HG03039 (cell line): Measurements from ENCODE around the gene BMPER.

ENCODE experiments used
- ATAC-seq: cut with Tn5 transposase; IDR thresholded peaks from one replicate; pipeline ENCODE4 v1.9.1; 2021; ENCODE audit warnings: mild to moderate bottlenecking, moderate library complexity; ENCODE audit not compliant: unreplicated experiment

Gene BMPER

GRCh38 chr7:34086064-34086463 is 180.7 kb downstream of the BMPER start:
- no peak for ATAC-seq

- no peak for ATAC-seq
Measured at GRCh38 chr7:34086981-34087380, 181.6 kb downstream of the BMPER start.

GRCh38 chr7:34087892-34088891 is 182.9 kb downstream of the BMPER start:
- no peak for ATAC-seq

- ATAC-seq, result no peak
Measured at GRCh38 chr7:34090816-34091215, 185.5 kb downstream of the BMPER start.

GRCh38 chr7:34091321-34091917 is 186.1 kb downstream of the BMPER start:
- no peak for ATAC-seq

- ATAC-seq, result no peak
Measured at GRCh38 chr7:34093276-34093675, 187.9 kb downstream of the BMPER start.

- no peak for ATAC-seq
Measured at GRCh38 chr7:34096198-34096651, 190.9 kb downstream of the BMPER start.

GRCh38 chr7:34096777-34097176 is 191.4 kb downstream of the BMPER start:
- no peak for ATAC-seq

- no peak for ATAC-seq
Measured at GRCh38 chr7:34100661-34101060, 195.3 kb downstream of the BMPER start.

GRCh38 chr7:34104115-34104514 is 198.8 kb downstream of the BMPER start:
- no peak for ATAC-seq

- ATAC-seq, result no peak
Measured at GRCh38 chr7:34104992-34105391, 199.7 kb downstream of the BMPER start.

GRCh38 chr7:34107276-34107675 is 201.9 kb downstream of the BMPER start:
- no peak for ATAC-seq

GRCh38 chr7:34108165-34108564 is 202.8 kb downstream of the BMPER start:
- no peak for ATAC-seq

GRCh38 chr7:34109936-34110780 is 204.8 kb downstream of the BMPER start:
- ATAC-seq, result no peak

- ATAC-seq, result no peak
Measured at GRCh38 chr7:34111031-34111430, 205.7 kb downstream of the BMPER start.

- no peak for ATAC-seq
Measured at GRCh38 chr7:34115503-34115902, 210.2 kb downstream of the BMPER start.

GRCh38 chr7:34117573-34117972 is 212.2 kb downstream of the BMPER start:
- no peak for ATAC-seq

GRCh38 chr7:34121366-34121765 is 216.0 kb downstream of the BMPER start:
- no peak for ATAC-seq

- no peak for ATAC-seq
Measured at GRCh38 chr7:34123316-34123715, 218.0 kb downstream of the BMPER start.

GRCh38 chr7:34124765-34125164 is 219.4 kb downstream of the BMPER start:
- ATAC-seq, result no peak

GRCh38 chr7:34128762-34129161 is 223.4 kb downstream of the BMPER start:
- ATAC-seq, result no peak
